Neural crest cell (in vitro differentiated cells): ENCODE results near the gene SYT5. TPM values are rescaled to one million over a fixed set of nuclear protein-coding genes. Genes with fewer than 3 reads are reported as not detected.

Experiments used
- DNase-seq: peaks from one replicate; pipeline ENCODE4 v3.0.0; 2021; ENCODE audit warnings: low read depth, mixed read lengths, low spot score
- H3K27ac Mint-ChIP-seq: one replicate; pipeline ENCODE4 v1.8.0; 2021; ENCODE audit warnings: mild to moderate bottlenecking, mixed read lengths; ENCODE audit not compliant: unreplicated experiment
- H3K27me3 Mint-ChIP-seq: 2 replicates; pipeline ENCODE4 v1.8.0; 2021; ENCODE audit warnings: low read depth, mild to moderate bottlenecking, mixed read lengths
- H3K36me3 Mint-ChIP-seq: 2 replicates; pipeline ENCODE4 v1.8.0; 2021; ENCODE audit warnings: low read depth, mild to moderate bottlenecking, mixed read lengths
- H3K4me1 Mint-ChIP-seq: 2 replicates; pipeline ENCODE4 v1.8.0; 2021; ENCODE audit warnings: mixed read lengths
- H3K4me3 Mint-ChIP-seq: one replicate; pipeline ENCODE4 v1.8.0; 2021; ENCODE audit warnings: mild to moderate bottlenecking, mixed read lengths
- H3K9me3 Mint-ChIP-seq: 2 replicates; pipeline ENCODE4 v1.8.0; 2021; ENCODE audit warnings: mixed read lengths
- total RNA-seq: library from RNA; stranded (reverse); gene quantifications from 2 replicates; pipeline ENCODE4 v1.2.1, GENCODE V29; 2021
- TF ChIP-seq, protein P1 (sequence below): fragments of 200-600 bp; sonication (generic); conservative IDR thresholded peaks from 2 replicates; pipeline ENCODE4 v1.5.0; 2021; ENCODE audit warnings: antibody characterized with exemption, mild to moderate bottlenecking

The SYT5 gene
- total RNA-seq, 1 donor from 2014 or later, result 3.5 TPM

DNA sequence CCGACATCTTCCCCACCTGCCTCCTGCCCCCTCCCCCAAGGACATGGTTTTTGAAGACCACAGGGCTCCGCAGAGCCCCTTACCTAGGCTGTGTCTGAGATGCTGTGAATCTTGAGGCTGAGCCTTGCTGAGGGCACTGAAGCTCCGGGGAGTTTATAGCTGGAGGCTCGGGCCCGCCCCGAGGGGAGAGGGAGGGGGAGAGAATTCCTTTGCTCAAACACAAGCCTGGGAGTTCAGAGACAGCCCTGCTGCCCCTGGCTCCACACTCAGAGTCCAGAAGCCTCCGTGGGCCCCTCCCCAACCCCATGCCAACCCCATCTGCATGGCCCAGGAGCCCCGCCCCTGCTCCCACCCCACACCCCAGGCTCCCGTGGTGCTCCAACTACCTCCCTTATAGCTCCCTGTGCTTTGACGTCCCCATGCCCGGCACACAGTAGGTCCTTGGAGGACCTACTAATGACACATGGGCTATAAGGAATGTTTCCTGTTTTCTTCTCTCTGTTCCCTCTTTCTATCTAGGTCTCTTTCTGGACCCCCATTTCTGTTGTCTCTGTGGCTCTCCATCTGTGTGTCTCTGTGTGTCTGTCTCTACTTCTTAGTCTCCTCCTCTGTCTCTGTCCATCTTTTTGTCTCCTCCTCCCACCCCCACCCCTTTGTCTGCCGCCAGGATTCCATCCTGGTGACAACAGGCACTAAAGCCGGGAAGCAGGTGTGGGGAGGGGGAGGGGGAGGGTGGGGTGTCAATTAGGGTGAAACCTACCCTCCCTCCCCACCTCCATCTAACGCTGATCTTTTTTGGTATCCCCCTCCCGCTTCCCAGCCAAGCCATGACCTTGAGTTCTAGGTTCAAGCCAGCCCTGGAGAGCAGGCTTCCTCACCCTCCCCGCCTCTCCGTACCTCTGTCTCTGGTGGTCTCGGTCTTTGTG, 30.7 kb downstream of the SYT5 start, which contains the start of gene TNNT1:
TNNT1 (minus strand) TSS at position 129 of the 926 bp plus-strand sequence. CDS start 2,049 bp downstream, outside the sequence.
- H3K4me3 Mint-ChIP-seq, result no peak within 1 kb of the TSS

DNA sequence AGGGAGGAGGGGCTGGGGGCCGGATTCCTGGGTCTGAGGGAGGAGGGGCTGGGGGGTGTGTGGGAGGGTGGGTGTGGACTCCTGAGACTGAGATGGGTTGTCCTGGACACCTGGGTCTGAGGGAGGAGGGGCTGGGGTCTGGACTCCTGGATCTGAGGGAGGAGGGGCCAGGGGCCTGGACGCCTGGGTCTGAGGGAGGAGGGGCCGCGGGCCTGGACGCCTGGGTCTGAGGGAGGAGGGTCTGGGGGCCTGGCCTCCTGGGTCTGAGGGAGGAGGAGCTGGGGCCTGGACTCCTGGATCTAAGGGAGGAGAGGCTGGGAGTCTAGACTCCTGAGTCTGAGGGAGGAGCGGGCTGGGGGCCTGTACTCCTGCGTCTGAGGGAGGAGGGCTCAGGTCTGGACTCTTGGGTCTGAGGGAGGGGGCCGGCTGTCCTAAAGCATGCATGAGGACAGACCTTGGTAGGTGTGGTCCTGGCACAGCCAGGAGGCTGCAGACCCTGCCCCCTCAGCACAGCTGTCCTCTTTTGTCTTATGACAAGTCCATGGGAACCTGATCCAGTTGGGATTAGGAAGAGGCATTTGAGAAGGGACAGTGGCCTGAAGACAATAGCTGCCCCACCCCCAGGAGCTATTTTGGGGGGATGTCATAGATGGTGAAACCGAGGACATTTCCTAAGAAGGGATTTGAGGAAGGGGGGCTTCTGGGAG, 32.4 kb downstream of the SYT5 start:
- DNase-seq, result no peak
- TF ChIP-seq, protein P1, sequence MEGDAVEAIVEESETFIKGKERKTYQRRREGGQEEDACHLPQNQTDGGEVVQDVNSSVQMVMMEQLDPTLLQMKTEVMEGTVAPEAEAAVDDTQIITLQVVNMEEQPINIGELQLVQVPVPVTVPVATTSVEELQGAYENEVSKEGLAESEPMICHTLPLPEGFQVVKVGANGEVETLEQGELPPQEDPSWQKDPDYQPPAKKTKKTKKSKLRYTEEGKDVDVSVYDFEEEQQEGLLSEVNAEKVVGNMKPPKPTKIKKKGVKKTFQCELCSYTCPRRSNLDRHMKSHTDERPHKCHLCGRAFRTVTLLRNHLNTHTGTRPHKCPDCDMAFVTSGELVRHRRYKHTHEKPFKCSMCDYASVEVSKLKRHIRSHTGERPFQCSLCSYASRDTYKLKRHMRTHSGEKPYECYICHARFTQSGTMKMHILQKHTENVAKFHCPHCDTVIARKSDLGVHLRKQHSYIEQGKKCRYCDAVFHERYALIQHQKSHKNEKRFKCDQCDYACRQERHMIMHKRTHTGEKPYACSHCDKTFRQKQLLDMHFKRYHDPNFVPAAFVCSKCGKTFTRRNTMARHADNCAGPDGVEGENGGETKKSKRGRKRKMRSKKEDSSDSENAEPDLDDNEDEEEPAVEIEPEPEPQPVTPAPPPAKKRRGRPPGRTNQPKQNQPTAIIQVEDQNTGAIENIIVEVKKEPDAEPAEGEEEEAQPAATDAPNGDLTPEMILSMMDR, result no peak
- H3K4me1 Mint-ChIP-seq, result peaks cover 7% of the 10 kb centered on the region
- H3K4me3 Mint-ChIP-seq, result no peak overlapping the region
- H3K36me3 Mint-ChIP-seq, result peaks cover 5% of the 10 kb centered on the region
- peaks cover 6% of the 10 kb centered on the region for H3K9me3 Mint-ChIP-seq
- H3K27me3 Mint-ChIP-seq, result peaks cover 91% of the 10 kb centered on the region
- H3K27ac Mint-ChIP-seq, result no peak overlapping the region

More for the DNA sequence above, 30.7 kb downstream of the SYT5 start, which contains the start of gene TNNT1:
- Mint-ChIP-seq H3K9me3 (peaks cover 6% of the 10 kb centered on the region), H3K27me3 (peaks cover 86% of the 10 kb centered on the region), H3K4me1 (peaks cover 7% of the 10 kb centered on the region), H3K36me3 (peaks cover 5% of the 10 kb centered on the region), H3K27ac (no peak within 1 kb of the TSS)
- TF ChIP-seq, protein P1, result no peak
- DNase-seq, result no peak

DNA sequence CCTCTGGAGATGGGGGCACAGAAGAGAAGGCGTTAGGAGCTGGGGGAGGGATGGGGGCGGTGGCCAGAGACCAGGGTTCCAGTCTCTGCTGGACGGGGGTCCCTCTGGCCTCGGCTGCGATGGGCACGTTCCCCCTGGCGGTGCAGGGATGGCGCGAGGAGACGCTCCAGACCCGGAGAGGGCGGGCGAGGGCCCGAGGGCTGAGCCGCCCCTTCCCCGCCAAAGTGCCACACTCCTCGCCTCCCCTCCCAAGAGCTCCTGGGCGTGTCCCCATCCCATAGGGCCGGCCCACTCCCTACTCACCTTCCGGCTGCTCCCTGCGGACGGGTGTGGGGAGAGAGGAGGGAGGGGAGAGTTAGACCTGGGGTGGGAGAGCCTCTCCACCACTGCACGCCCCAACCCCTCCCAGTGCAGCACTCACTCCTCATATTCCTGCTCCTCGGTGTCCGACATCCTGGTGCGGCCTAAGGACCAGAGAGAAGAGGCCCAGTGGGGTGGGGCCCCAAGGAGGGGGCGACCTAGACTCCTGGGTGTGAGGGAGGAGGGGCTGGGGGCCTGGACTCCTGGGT, 33.3 kb downstream of the SYT5 start:
- Mint-ChIP-seq H3K4me3 (no peak overlapping the region), H3K4me1 (peaks cover 7% of the 10 kb centered on the region), H3K27me3 (peaks cover 92% of the 10 kb centered on the region), H3K36me3 (peaks cover under 1% of the 10 kb centered on the region), H3K27ac (no peak overlapping the region), H3K9me3 (peaks cover under 1% of the 10 kb centered on the region)
- TF ChIP-seq, protein P1, result no peak
- no peak for DNase-seq

DNA sequence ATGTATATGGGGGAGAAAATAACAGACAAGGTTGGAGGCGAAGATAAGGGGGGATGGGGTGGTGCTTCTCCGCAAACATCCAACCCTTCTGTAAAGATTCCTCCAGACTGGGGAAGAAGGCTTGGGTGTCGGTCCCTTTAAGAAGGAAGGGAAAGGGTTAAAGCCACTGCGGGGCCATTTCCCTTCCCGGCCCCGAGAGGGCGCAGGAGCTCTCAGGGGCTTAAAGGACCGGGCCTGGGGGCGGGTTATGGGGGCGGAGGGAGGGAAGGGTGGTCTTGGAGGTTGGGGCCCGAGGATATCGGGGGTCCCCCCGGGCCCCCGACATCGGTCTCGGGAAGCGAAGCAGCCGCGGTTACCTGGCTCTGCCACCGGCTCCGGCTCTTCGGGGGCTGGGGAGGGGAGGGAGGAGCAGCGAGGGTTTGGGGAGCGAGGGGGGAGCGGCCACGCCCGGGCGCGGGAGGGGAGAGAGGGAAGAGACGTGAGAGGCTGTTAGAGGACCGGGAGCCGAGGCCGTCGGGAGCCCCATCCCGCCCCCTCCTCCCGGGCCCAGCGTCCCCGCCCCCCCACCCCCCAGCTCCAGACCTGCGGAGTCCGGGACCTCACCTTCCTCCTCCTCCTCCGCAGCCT, 33.9 kb downstream of the SYT5 start:
- H3K27ac Mint-ChIP-seq, result no peak overlapping the region
- no peaks in the 10 kb centered on the region for H3K36me3 Mint-ChIP-seq
- DNase-seq, result no peak
- H3K4me1 Mint-ChIP-seq, result peaks cover 9% of the 10 kb centered on the region
- no peaks in the 10 kb centered on the region for H3K9me3 Mint-ChIP-seq
- TF ChIP-seq, protein P1, result peak; percentile 70
- peaks cover 91% of the 10 kb centered on the region for H3K27me3 Mint-ChIP-seq
- H3K4me3 Mint-ChIP-seq, result no peak overlapping the region

DNA sequence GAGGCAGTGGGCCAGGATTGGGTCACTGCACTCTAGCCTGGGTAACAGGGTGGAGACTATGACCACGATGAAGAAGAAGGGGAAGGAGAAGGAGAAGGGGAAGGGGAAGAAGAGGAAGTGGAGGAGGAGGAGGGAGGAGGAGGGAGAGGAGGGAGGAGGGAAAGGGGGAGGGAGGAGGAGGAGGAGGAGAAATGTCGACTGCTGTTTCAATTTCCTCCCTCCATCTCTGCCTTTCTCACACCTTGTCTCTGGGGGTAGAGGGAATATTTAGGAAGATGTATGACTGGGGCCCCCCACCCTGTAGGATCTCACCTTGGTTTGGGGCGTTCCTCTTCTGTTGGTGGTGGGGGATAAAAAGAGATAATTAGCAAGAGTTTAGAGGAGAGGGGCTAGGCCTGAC, 34.9 kb downstream of the SYT5 start:
- TF ChIP-seq, protein P1, result no peak
- no peak overlapping the region for H3K27ac Mint-ChIP-seq
- H3K36me3 Mint-ChIP-seq, result no peaks in the 10 kb centered on the region
- H3K9me3 Mint-ChIP-seq, result no peaks in the 10 kb centered on the region
- H3K4me1 Mint-ChIP-seq, result peaks cover 10% of the 10 kb centered on the region
- no peak for DNase-seq
- peaks cover 86% of the 10 kb centered on the region for H3K27me3 Mint-ChIP-seq
- H3K4me3 Mint-ChIP-seq, result no peak overlapping the region
